Uterine smooth muscle cell (primary cell): ENCODE data around the gene CCL28. TPM values are rescaled to one million over a fixed set of nuclear protein-coding genes. Genes with fewer than 3 reads are reported as not detected.

Source experiments
- total RNA-seq: library from RNA; depleted of rRNA; stranded (reverse); fragments of >200 nt; gene quantifications from 2 replicates; pipeline ENCODE4 v1.2.3, GENCODE V29; 2014

The CCL28 gene, protein sequence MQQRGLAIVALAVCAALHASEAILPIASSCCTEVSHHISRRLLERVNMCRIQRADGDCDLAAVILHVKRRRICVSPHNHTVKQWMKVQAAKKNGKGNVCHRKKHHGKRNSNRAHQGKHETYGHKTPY
- total RNA-seq = 1.5 and 3.9 TPM in 2 replicates

DNA sequence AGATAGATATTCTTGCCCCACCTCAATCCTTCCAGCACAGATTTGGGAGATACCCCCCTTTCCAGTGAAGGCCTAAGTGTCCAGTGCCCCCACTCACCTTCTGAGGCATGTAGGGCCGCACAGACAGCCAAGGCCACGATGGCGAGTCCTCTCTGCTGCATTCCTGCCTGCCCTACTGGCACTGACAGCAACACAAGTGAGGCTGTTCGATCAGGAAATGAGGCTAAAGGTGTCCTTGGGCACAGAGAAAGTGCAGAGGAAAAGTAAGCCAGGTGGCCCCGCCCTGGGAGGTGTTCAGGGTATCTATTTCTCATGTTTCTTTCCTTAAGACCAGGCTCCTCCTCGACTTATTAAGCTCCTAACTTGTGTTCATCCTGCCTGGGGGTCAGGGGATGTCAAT, at the start of gene CCL28:
Gene CCL28, minus strand, starts transcription at position 236 of the 400 bp plus-strand sequence. Its CDS starts 75 bp downstream, at position 161.

Other genes starting within 250 kb of the CCL28 start
- 1.2 and 1.7 TPM in 2 replicates for gene NIM1K, start 220.2 kb downstream of the CCL28 start, total RNA-seq
- 315 and 340 TPM in 2 replicates for gene HMGCS1, start 99.0 kb downstream of the CCL28 start, total RNA-seq
- 14.0 and 16.3 TPM in 2 replicates for gene TMEM267, start 71.5 kb upstream of the CCL28 start, total RNA-seq
- 4.4 and 11.5 TPM in 2 replicates for gene C5orf34, start 102.8 kb upstream of the CCL28 start, total RNA-seq
- 87.1 and 97.5 TPM in 2 replicates for gene PAIP1, start 144.7 kb upstream of the CCL28 start, total RNA-seq
- 85.1 and 98.3 TPM in 2 replicates for gene NNT, start 190.8 kb upstream of the CCL28 start, total RNA-seq